ENCODE measurements around the gene G3BP2.

GRCh38 chr4:75666299-75666698 is 6.9 kb downstream of the G3BP2 start:
- TF ChIP-seq EZH2 (optimal IDR thresholded peaks at IDR 0.05; ENCODE audit: low read depth, low read length), result no peak
- TF ChIP-seq, protein P1, sequence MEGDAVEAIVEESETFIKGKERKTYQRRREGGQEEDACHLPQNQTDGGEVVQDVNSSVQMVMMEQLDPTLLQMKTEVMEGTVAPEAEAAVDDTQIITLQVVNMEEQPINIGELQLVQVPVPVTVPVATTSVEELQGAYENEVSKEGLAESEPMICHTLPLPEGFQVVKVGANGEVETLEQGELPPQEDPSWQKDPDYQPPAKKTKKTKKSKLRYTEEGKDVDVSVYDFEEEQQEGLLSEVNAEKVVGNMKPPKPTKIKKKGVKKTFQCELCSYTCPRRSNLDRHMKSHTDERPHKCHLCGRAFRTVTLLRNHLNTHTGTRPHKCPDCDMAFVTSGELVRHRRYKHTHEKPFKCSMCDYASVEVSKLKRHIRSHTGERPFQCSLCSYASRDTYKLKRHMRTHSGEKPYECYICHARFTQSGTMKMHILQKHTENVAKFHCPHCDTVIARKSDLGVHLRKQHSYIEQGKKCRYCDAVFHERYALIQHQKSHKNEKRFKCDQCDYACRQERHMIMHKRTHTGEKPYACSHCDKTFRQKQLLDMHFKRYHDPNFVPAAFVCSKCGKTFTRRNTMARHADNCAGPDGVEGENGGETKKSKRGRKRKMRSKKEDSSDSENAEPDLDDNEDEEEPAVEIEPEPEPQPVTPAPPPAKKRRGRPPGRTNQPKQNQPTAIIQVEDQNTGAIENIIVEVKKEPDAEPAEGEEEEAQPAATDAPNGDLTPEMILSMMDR (IDR thresholded peaks at IDR 0.05; ENCODE audit: low read length), result no peak
